ENCODE results near the gene TIAM1.

TIAM1 gene

GRCh38 chr21:31383770-31384169, 39.7 kb upstream of the TIAM1 start:
- Histone ChIP-seq H3K14ac (ENCODE audit: low read length) (no peak overlapping the region), H3K4me2 (ENCODE audit: low read length) (no peak overlapping the region), H4K12ac (ENCODE audit: low read depth, low read length) (no peak overlapping the region), H4K91ac (ENCODE audit: low read depth, low read length) (no peak overlapping the region), H2BK5ac (ENCODE audit: low read depth, low read length, poor library complexity) (no peak overlapping the region), H3K4me1 (ENCODE audit: control insufficient read depth in 1 of 2, insufficient read depth in 2 of 2, low read length in 2 of 2) (no peaks in the 10 kb centered on the region), H3K79me2 (ENCODE audit: control insufficient read depth, insufficient read depth, low read length, poor library complexity) (no peaks in the 10 kb centered on the region), H3K23ac (ENCODE audit: low read length) (no peak overlapping the region), H3K27ac (ENCODE audit: low read depth, low read length) (no peak overlapping the region), H2BK12ac (ENCODE audit: low read length) (no peak overlapping the region), H2AFZ (ENCODE audit: insufficient read depth, low read length, poor library complexity) (no peak overlapping the region), H2BK120ac (ENCODE audit: insufficient read depth, low read length, poor library complexity) (no peak overlapping the region), H3K4ac (ENCODE audit: low read depth, low read length) (no peak overlapping the region), H2AK5ac (ENCODE audit: low read length) (no peak overlapping the region), H4K8ac (ENCODE audit: low read depth, low read length) (no peak overlapping the region), H3K9me3 (ENCODE audit: insufficient read depth, low read depth, low read length) (no peaks in the 10 kb centered on the region), H3K36me3 (ENCODE audit: control insufficient read depth in 1 of 2, insufficient read depth in 2 of 2, low read length in 2 of 2) (no peaks in the 10 kb centered on the region), H3K27me3 (ENCODE audit: insufficient read depth, low read length) (no peaks in the 10 kb centered on the region), H3K18ac (ENCODE audit: low read length) (no peak overlapping the region), H3K4me3 (ENCODE audit: low read depth, low read length) (no peak overlapping the region), H3K79me1 (ENCODE audit: low read length) (no peaks in the 10 kb centered on the region), H3K9ac (ENCODE audit: low read length) (no peak overlapping the region)
- no CpG with 5 or more reads among the region's 8 CpGs for WGBS (ENCODE audit: extremely low coverage, insufficient coverage, insufficient read length)
- DNase-seq, result no peak

GRCh38 chr21:31382060-31382459, 38.0 kb upstream of the TIAM1 start:
- H3K79me1 ChIP-seq (ENCODE audit: low read length), result no peaks in the 10 kb centered on the region
- no peak overlapping the region for H3K27ac ChIP-seq (ENCODE audit: low read depth, low read length)
- no peak overlapping the region for H3K4ac ChIP-seq (ENCODE audit: low read depth, low read length)
- H3K4me2 ChIP-seq (ENCODE audit: low read length), result no peak overlapping the region
- no peak overlapping the region for H3K14ac ChIP-seq (ENCODE audit: low read length)
- H3K18ac ChIP-seq (ENCODE audit: low read length), result no peak overlapping the region
- WGBS (ENCODE audit: extremely low coverage, insufficient coverage, insufficient read length), result no CpG with 5 or more reads among the region's 5 CpGs
- H3K36me3 ChIP-seq (ENCODE audit: control insufficient read depth in 1 of 2, insufficient read depth in 2 of 2, low read length in 2 of 2), result no peaks in the 10 kb centered on the region
- no peak overlapping the region for H4K91ac ChIP-seq (ENCODE audit: low read depth, low read length)
- H2AK5ac ChIP-seq (ENCODE audit: low read length), result no peak overlapping the region
- no peak overlapping the region for H2BK12ac ChIP-seq (ENCODE audit: low read length)
- peaks cover 2% of the 10 kb centered on the region for H3K9me3 ChIP-seq (ENCODE audit: insufficient read depth, low read depth, low read length)
- no peak overlapping the region for H3K4me3 ChIP-seq (ENCODE audit: low read depth, low read length)
- H2BK120ac ChIP-seq (ENCODE audit: insufficient read depth, low read length, poor library complexity), result no peak overlapping the region
- H3K9ac ChIP-seq (ENCODE audit: low read length), result no peak overlapping the region
- no peak overlapping the region for H4K12ac ChIP-seq (ENCODE audit: low read depth, low read length)
- H3K79me2 ChIP-seq (ENCODE audit: control insufficient read depth, insufficient read depth, low read length, poor library complexity), result no peaks in the 10 kb centered on the region
- DNase-seq, result no peak
- no peaks in the 10 kb centered on the region for H3K4me1 ChIP-seq (ENCODE audit: control insufficient read depth in 1 of 2, insufficient read depth in 2 of 2, low read length in 2 of 2)
- H2BK5ac ChIP-seq (ENCODE audit: low read depth, low read length, poor library complexity), result no peak overlapping the region
- no peaks in the 10 kb centered on the region for H3K27me3 ChIP-seq (ENCODE audit: insufficient read depth, low read length)
- H4K8ac ChIP-seq (ENCODE audit: low read depth, low read length), result no peak overlapping the region
- no peak overlapping the region for H2AFZ ChIP-seq (ENCODE audit: insufficient read depth, low read length, poor library complexity)
- no peak overlapping the region for H3K23ac ChIP-seq (ENCODE audit: low read length)

- Histone ChIP-seq H2AK5ac (ENCODE audit: low read length) (no peak overlapping the region), H4K91ac (ENCODE audit: low read depth, low read length) (no peak overlapping the region), H2BK120ac (ENCODE audit: insufficient read depth, low read length, poor library complexity) (no peak overlapping the region), H3K4me2 (ENCODE audit: low read length) (no peak overlapping the region), H3K36me3 (ENCODE audit: control insufficient read depth in 1 of 2, insufficient read depth in 2 of 2, low read length in 2 of 2) (no peaks in the 10 kb centered on the region), H2BK5ac (ENCODE audit: low read depth, low read length, poor library complexity) (no peak overlapping the region), H3K4me3 (ENCODE audit: low read depth, low read length) (no peak overlapping the region), H4K12ac (ENCODE audit: low read depth, low read length) (no peak overlapping the region), H3K18ac (ENCODE audit: low read length) (no peak overlapping the region), H3K4me1 (ENCODE audit: control insufficient read depth in 1 of 2, insufficient read depth in 2 of 2, low read length in 2 of 2) (no peaks in the 10 kb centered on the region), H3K27ac (ENCODE audit: low read depth, low read length) (no peak overlapping the region), H3K14ac (ENCODE audit: low read length) (no peak overlapping the region), H4K8ac (ENCODE audit: low read depth, low read length) (no peak overlapping the region), H3K79me2 (ENCODE audit: control insufficient read depth, insufficient read depth, low read length, poor library complexity) (no peaks in the 10 kb centered on the region), H3K79me1 (ENCODE audit: low read length) (no peaks in the 10 kb centered on the region), H3K9me3 (ENCODE audit: insufficient read depth, low read depth, low read length) (peaks cover 2% of the 10 kb centered on the region), H3K23ac (ENCODE audit: low read length) (no peak overlapping the region), H3K9ac (ENCODE audit: low read length) (no peak overlapping the region), H2AFZ (ENCODE audit: insufficient read depth, low read length, poor library complexity) (no peak overlapping the region), H3K27me3 (ENCODE audit: insufficient read depth, low read length) (no peaks in the 10 kb centered on the region), H3K4ac (ENCODE audit: low read depth, low read length) (no peak overlapping the region), H2BK12ac (ENCODE audit: low read length) (no peak overlapping the region)
- WGBS (ENCODE audit: extremely low coverage, insufficient coverage, insufficient read length), result no CpG with 5 or more reads among the region's 8 CpGs
- DNase-seq, result no peak
These were observed 32.2 kb upstream of the TIAM1 start for GRCh38 chr21:31376301-31376700.

GRCh38 chr21:31374395-31374794, 30.3 kb upstream of the TIAM1 start:
- no peak overlapping the region for H2BK120ac ChIP-seq (ENCODE audit: insufficient read depth, low read length, poor library complexity)
- H3K79me1 ChIP-seq (ENCODE audit: low read length), result no peaks in the 10 kb centered on the region
- no peak overlapping the region for H3K23ac ChIP-seq (ENCODE audit: low read length)
- H3K9ac ChIP-seq (ENCODE audit: low read length), result no peak overlapping the region
- no peak overlapping the region for H2AFZ ChIP-seq (ENCODE audit: insufficient read depth, low read length, poor library complexity)
- no peak overlapping the region for H2AK5ac ChIP-seq (ENCODE audit: low read length)
- H3K4me2 ChIP-seq (ENCODE audit: low read length), result no peak overlapping the region
- no peaks in the 10 kb centered on the region for H3K27me3 ChIP-seq (ENCODE audit: insufficient read depth, low read length)
- H3K18ac ChIP-seq (ENCODE audit: low read length), result no peak overlapping the region
- no peak overlapping the region for H4K12ac ChIP-seq (ENCODE audit: low read depth, low read length)
- no peak for DNase-seq
- H3K4me3 ChIP-seq (ENCODE audit: low read depth, low read length), result no peak overlapping the region
- H4K8ac ChIP-seq (ENCODE audit: low read depth, low read length), result no peak overlapping the region
- H3K9me3 ChIP-seq (ENCODE audit: insufficient read depth, low read depth, low read length), result peaks cover 2% of the 10 kb centered on the region
- no peak overlapping the region for H3K14ac ChIP-seq (ENCODE audit: low read length)
- H2BK5ac ChIP-seq (ENCODE audit: low read depth, low read length, poor library complexity), result no peak overlapping the region
- no peak overlapping the region for H3K27ac ChIP-seq (ENCODE audit: low read depth, low read length)
- H2BK12ac ChIP-seq (ENCODE audit: low read length), result no peak overlapping the region
- H3K36me3 ChIP-seq (ENCODE audit: control insufficient read depth in 1 of 2, insufficient read depth in 2 of 2, low read length in 2 of 2), result no peaks in the 10 kb centered on the region
- no peak overlapping the region for H4K91ac ChIP-seq (ENCODE audit: low read depth, low read length)
- H3K79me2 ChIP-seq (ENCODE audit: control insufficient read depth, insufficient read depth, low read length, poor library complexity), result no peaks in the 10 kb centered on the region
- no peak overlapping the region for H3K4ac ChIP-seq (ENCODE audit: low read depth, low read length)
- no CpG with 5 or more reads among the region's 4 CpGs for WGBS (ENCODE audit: extremely low coverage, insufficient coverage, insufficient read length)
- H3K4me1 ChIP-seq (ENCODE audit: control insufficient read depth in 1 of 2, insufficient read depth in 2 of 2, low read length in 2 of 2), result peaks cover 0 to 4% of the 10 kb centered on the region in 2 experiments

Data from trophoblast cell (in vitro differentiated cells and primary cell).